Aorta (tissue), 5 donors: ENCODE data around the gene XXYLT1. TPM values are rescaled to one million over a fixed set of nuclear protein-coding genes. Genes with fewer than 3 reads are reported as not detected.

Source experiments
- ATAC-seq: fragments of 200-7000 bp; cut with Tn5 transposase; one replicate; pipeline ENCODE4 v1.9.1; 2022; ENCODE audit warnings: moderate library complexity; ENCODE audit not compliant: low FRiP score
- DNase-seq, 2 donors: peaks; one replicate each; pipeline ENCODE4 v3.0.0-alpha.2; 2020
- H3K27ac ChIP-seq, 2 donors: one replicate each; pipeline ENCODE4 v1.5.1; 2013; ENCODE audit warnings: low read length in 2 of 2, mild to moderate bottlenecking in 2 of 2, moderate library complexity in 2 of 2, control low read depth in 1 of 2, inconsistent platforms in 1 of 2, low read depth in 1 of 2
- H3K27me3 ChIP-seq, 2 donors: one replicate each; pipeline ENCODE4 v1.6.1; 2013; ENCODE audit warnings: control low read depth in 1 of 2, low read length in 1 of 2, mild to moderate bottlenecking in 1 of 2, moderate library complexity in 1 of 2; ENCODE audit not compliant: insufficient read depth in 2 of 2, control insufficient read depth in 1 of 2
- H3K36me3 ChIP-seq, 2 donors: one replicate each; pipeline ENCODE4 v1.6.1; 2013; ENCODE audit warnings: control low read depth in 1 of 2, low read length in 1 of 2, mild to moderate bottlenecking in 1 of 2; ENCODE audit not compliant: insufficient read depth in 2 of 2, control insufficient read depth in 1 of 2
- H3K4me1 ChIP-seq, 2 donors: one replicate each; pipeline ENCODE4 v1.6.1; 2013; ENCODE audit warnings: low read length in 2 of 2, control low read depth in 1 of 2, mild to moderate bottlenecking in 1 of 2, moderate library complexity in 1 of 2; ENCODE audit not compliant: insufficient read depth in 2 of 2, control insufficient read depth in 1 of 2
- H3K4me3 ChIP-seq, 2 donors: one replicate each; pipeline ENCODE4 v1.5.1; 2013; ENCODE audit warnings: low read length in 2 of 2, control low read depth in 1 of 2, mild to moderate bottlenecking in 1 of 2
- H3K9me3 ChIP-seq: one replicate; pipeline ENCODE4 v1.6.1; 2013; ENCODE audit warnings: mild to moderate bottlenecking, low read length; ENCODE audit not compliant: control insufficient read depth
- WGBS, 2 donors: extraction: QIAGEN DNeasy Blood & Tissue Kit; methylation state at CpG; one replicate each; pipeline ENCODE4 v1.1.7; 2013; 5-methylcytosine and 5-hydroxymethylcytosine counted together
- intact Hi-C, 2 donors: fragments of 100-400 bp; cut with DNase I; formaldehyde crosslinking; loops; one replicate each; pipeline versions ENCODE4 v1.14.2 to v1.15.0; 2022
- polyA plus RNA-seq, 2 donors: library from polyadenylated mRNA; stranded (reverse); fragments of 200-250 nt; gene quantifications; one replicate each; pipeline ENCODE4 v1.2.3, GENCODE V29; 2013
- total RNA-seq, 2 donors: library from RNA; stranded (reverse); fragmentation: NEBNext Ultra II Directional; extraction: Animal tissue kit (Norgen Biotek cat#: 25700); gene quantifications; one replicate each; pipeline ENCODE4 v1.2.1, GENCODE V29; 2021
- donor health status: healthy with polysubstance abuse.
- donor health status: Bipolar disorder and iron deficiency.
- donor health status: DM: no; HTN: no; CAD: no.
- donor health status: DM: no; HTN: no; CAD: no.
- donor health status: DM: yes; HTN: yes; CAD: no.

XXYLT1 gene
- total and polyA plus RNA-seq, 4 donors = 2.3 to 15.0 (median 6.9) TPM

DNA sequence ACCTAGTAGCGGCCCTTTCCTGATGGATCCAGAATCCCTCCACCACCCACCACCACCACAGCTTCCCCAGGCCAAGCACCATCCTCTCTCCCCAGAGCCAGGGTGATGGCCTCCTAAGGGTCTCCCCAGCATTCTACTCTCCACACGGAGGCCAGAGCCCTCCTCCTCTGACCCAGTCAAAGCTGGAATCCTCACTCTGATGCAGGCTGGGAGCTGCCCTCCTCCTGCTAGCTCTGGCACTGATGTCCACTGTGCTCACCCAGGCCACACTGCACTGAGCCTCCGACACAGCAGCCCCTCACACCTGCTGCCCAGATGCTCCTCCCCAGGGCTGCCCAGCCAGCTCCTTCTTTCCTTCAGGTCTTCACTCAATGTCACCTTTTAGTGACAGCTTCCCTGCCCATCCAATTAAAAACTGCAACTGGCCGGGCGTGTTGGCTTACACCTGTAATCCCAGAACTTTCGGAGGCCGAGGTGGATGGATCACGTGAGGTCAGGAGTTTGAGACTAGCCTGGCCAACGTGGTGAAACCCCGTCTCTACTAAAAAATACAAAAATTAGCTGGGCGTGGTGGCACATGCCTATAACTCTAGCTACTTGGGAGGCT is 21.0 kb downstream of the XXYLT1 start:
- no peak overlapping the region for H3K4me3 ChIP-seq
- H3K27ac ChIP-seq = no peak overlapping the region
- no peaks in the 10 kb centered on the region for H3K36me3 ChIP-seq
- H3K4me1 ChIP-seq = no peaks in the 10 kb centered on the region
- 94 to 96% methylated on average over 11 of the region's 11 CpGs for WGBS, 2 donors
- no peaks in the 10 kb centered on the region for H3K9me3 ChIP-seq
- DNase-seq = peak in 1 of 2 donors; percentile 49
- no peaks in the 10 kb centered on the region for H3K27me3 ChIP-seq
- intact Hi-C loops = loop anchor here in 1 of 2 donors (10.0 kb wide), 1 partner anchor 275 kb away; no protein-coding TSS in a partner anchor
- no peak for ATAC-seq

DNA sequence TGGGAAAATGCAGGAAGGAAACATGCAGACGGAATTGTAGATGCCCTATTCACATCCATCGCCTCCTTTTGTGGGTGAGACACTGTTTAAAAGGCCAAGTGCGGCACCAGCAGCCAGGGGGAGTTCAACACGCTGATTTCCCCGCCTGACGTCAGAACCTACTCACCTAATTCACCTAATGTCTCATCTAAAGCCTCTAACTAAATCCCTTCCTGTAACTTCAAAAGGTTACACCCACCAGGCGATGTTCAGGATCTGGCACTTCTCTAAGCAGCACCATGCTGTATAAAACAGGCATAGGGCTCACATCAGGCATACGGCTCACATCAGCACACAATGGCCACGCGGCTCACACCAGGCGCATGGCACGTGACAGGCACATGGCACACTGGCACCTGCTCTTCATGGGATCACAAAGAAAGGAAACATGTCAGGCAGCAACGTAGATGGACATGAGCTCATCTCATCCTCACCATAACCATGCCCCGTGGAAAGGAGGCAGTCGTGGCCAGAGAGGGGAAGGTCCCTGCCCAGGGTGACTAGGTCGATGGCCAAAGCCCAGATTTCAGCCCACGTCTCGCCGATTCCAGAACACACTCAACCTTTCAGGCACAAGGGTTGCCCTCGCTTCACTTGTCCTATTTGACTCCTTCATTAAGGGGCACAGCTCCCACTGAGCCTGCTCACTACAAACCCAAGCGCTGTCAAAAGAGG is 21.7 kb downstream of the XXYLT1 start:
- Histone ChIP-seq H3K27ac (no peak overlapping the region), H3K9me3 (no peaks in the 10 kb centered on the region)
- intact Hi-C loops = no loop called here

DNA sequence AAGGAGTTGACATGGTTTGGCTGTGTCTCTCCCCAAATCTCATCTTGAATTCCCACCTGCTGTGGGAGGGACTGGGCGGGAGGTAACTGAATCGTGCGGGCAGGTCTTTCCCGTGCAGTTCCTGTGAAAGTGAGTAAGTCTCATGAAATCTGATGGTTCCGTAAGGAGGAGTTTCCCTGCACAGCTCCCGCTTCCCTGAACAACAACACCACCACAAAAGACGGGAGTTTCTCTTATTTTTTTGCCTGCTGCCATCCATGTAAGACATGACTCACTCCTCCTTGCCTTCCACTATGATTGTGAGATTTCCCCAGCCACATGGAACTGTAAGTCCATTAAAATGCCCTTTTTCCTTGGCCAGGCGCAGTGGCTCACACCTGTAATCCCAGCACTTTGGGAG is 22.7 kb downstream of the XXYLT1 start:
- Histone ChIP-seq H3K4me1 (no peaks in the 10 kb centered on the region), H3K9me3 (no peaks in the 10 kb centered on the region), H3K27me3 (no peaks in the 10 kb centered on the region), H3K36me3 (no peaks in the 10 kb centered on the region), H3K27ac (no peak overlapping the region), H3K4me3 (no peak overlapping the region)
- intact Hi-C loops = no loop called here
- 96 to 98% methylated on average over 8 of the region's 8 CpGs for WGBS, 2 donors
- ATAC-seq (no peak), DNase-seq (no peak)

More for the DNA sequence above, 21.7 kb downstream of the XXYLT1 start:
- no peak overlapping the region for H3K4me3 ChIP-seq
- no peaks in the 10 kb centered on the region for H3K27me3 ChIP-seq
- WGBS, 2 donors = 97% methylated on average over 21 of the region's 21 CpGs
- H3K36me3 ChIP-seq = no peaks in the 10 kb centered on the region
- no peaks in the 10 kb centered on the region for H3K4me1 ChIP-seq
- ATAC-seq = no peak
- DNase-seq = peak in 1 of 2 donors; percentile 55

DNA sequence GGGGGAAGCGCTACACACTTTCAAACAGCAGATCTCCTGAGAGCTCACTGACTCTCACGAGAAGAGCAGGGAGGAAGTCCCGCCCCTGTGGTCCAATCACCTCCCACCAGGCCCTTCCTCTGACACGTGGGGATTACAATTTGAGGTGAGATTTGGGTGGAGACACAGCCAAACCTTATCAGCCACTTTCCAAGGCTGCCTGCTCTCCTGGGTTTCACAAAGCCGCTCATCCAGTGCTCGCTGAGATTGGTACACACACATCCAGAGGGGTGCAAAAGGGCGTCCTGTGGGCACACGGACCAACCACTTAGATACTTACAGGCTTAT is 23.1 kb downstream of the XXYLT1 start:
- no peak overlapping the region for H3K4me3 ChIP-seq
- H3K27me3 ChIP-seq = no peaks in the 10 kb centered on the region
- ATAC-seq = no peak
- intact Hi-C loops = no loop called here
- no peak overlapping the region for H3K27ac ChIP-seq
- no peaks in the 10 kb centered on the region for H3K9me3 ChIP-seq
- no peak for DNase-seq
- WGBS, 2 donors = 94 to 95% methylated on average over 8 of the region's 8 CpGs
- H3K36me3 ChIP-seq = no peaks in the 10 kb centered on the region
- no peaks in the 10 kb centered on the region for H3K4me1 ChIP-seq

DNA sequence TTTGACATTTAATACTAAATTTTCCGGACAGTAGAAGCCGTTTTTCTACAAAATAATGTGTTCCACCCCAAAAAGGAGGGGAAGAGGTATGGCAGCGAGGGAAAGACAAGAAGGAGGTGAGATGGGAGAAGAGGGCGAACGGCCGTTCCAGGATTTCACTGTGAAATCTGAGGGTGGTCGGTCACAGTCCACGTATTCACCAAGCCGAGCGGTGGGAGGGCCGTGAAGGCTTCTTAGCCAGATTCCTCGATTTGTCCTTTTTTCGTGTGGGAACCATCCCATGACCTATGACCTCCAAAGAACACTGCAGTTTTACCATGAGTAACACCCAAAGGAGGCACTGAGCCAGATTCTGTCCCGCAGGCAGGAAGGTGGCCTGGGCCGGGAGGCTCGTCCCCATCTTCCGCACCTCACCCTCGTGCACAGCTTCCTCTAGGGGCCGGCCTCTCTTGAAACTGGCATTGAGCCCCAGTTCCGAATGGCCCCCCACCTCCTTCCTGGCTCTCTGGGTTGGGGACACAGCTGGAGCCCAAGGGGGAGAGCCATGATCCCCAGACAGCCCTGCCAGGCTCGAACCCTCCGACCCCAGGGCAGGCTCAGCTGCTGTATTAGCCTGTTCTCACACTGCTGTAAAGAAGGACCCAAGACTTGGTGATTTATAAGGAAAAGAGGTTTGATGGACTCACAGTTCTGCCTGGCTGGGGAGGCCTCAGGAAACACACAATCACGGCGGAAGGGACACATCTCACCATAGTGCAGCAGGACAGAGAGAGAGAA is 23.7 kb downstream of the XXYLT1 start:
- Histone ChIP-seq H3K27ac (no peak overlapping the region), H3K27me3 (no peaks in the 10 kb centered on the region), H3K4me3 (no peak overlapping the region), H3K4me1 (no peaks in the 10 kb centered on the region), H3K9me3 (no peaks in the 10 kb centered on the region), H3K36me3 (no peaks in the 10 kb centered on the region)
- 97 to 98% methylated on average over 24 of the region's 24 CpGs for WGBS, 2 donors
- DNase-seq = peak in 1 of 2 donors; percentile 59
- ATAC-seq = no peak
- intact Hi-C loops = no loop called here

DNA sequence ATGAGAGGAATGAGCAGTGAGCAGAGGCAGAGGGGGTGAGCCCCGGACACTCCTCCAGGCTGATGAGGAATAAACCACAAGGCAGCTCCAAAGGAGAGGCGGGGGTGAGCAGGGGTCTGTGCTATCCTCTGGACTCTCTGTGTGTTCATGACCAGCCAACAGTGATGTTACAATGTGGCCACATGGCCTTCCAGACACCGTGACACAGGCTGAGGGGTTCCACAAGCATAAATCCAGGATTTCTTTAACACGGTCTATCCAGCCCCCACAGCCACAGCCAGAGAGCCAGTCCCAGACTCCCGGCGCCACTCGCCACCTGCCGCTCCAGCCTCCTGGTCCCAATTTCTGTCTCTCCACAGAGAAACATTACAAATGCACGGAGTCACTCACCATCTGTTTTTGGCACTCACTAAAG is 24.4 kb downstream of the XXYLT1 start:
- Histone ChIP-seq H3K27ac (no peak overlapping the region), H3K27me3 (no peaks in the 10 kb centered on the region), H3K4me3 (no peak overlapping the region), H3K4me1 (no peaks in the 10 kb centered on the region), H3K36me3 (no peaks in the 10 kb centered on the region), H3K9me3 (no peaks in the 10 kb centered on the region)
- intact Hi-C loops = no loop called here
- ATAC-seq (no peak), DNase-seq (no peak)
- WGBS, 2 donors = 93 to 94% methylated on average over 8 to 9 of the region's 9 CpGs

DNA sequence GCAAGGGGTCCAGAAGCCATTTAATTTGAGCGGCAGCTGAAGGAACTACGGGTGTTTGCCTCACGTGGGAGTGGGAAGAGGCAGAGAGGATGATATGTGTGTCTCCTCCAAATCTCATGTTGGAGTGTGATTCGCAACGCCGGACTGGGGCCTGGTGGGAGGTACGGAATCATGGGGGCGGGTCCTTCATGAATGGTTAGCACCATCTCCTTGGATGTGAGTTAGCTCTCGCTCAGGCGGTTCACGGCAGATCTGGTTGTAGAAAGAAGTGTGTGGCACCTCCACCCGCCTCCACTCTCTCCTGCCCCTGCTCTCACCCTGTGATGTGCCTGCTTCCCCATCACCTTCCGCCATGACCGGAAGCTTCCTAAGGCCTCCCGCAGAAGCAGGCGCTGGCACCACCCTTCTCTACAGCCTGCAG is 25.4 kb downstream of the XXYLT1 start:
- WGBS, 2 donors = 96 to 97% methylated on average over 16 of the region's 16 CpGs
- peak in 1 of 2 donors; percentile 56 for DNase-seq
- intact Hi-C loops = no loop called here

DNA sequence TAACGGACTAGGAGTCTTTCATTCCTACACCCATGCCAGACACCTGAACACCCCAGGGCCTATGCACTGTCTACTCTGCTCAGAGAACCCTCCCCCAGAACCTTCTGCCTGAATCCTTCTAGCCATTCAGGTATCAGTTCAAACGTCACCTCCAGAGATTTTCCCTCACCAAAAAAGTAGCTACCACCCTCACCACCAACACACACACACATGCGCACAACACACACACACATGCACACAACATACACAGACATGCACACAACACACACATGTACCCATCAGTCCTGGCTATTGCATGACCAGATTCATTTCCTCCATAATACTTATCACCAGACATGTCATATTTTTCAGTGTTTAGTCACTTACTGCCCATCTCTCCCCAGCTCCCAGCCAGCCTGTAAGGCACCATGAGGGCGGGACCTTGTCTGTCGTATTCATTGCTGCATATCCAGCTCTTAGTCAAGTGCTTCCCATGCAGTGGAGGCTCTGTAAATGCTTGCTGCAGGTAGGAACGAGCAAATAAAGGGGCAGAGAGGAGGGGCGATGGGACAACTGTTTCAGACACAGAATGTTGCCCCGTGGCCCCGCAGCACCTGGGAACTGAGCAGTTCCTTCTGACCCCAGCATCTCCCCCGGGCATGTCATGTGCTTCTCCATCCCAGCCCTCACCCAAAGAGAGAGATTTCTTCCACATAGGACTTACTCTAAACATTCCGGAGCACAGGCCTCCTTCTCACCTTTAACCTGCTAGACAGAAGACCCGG is 29.2 kb downstream of the XXYLT1 start:
- Histone ChIP-seq H3K4me3 (no peak overlapping the region), H3K36me3 (no peaks in the 10 kb centered on the region), H3K27ac (no peak overlapping the region), H3K4me1 (no peaks in the 10 kb centered on the region), H3K27me3 (no peaks in the 10 kb centered on the region), H3K9me3 (no peaks in the 10 kb centered on the region)
- intact Hi-C loops = loop anchor here in 1 of 2 donors (5.0 kb wide), 2 partner anchors 69 to 89 kb away; no protein-coding TSS in a partner anchor
- ATAC-seq (no peak), DNase-seq (peak in 1 of 2 donors; percentile 48)
- 92 to 94% methylated on average over 12 of the region's 12 CpGs for WGBS, 2 donors

More for the DNA sequence above, 25.4 kb downstream of the XXYLT1 start:
- Histone ChIP-seq H3K36me3 (no peaks in the 10 kb centered on the region), H3K9me3 (no peaks in the 10 kb centered on the region), H3K27ac (no peak overlapping the region), H3K27me3 (no peaks in the 10 kb centered on the region), H3K4me1 (no peaks in the 10 kb centered on the region), H3K4me3 (no peak overlapping the region)
- no peak for ATAC-seq
